AG09309 (cell line): ENCODE measurements around the gene GRIK1.

Experiments
- DNase-seq: peaks from one replicate; pipeline ENCODE4 v3.0.0-alpha.2; 2010; ENCODE audit warnings: low read depth
- H3K4me3 ChIP-seq: 2 replicates; pipeline ENCODE4 v1.5.1; 2011; ENCODE audit warnings: mild to moderate bottlenecking, low read depth, low read length, moderate library complexity; ENCODE audit not compliant: control insufficient read depth
- TF ChIP-seq, protein P1 (sequence below): IDR thresholded peaks from 2 replicates; pipeline ENCODE4 v1.5.1; 2011; ENCODE audit warnings: mild to moderate bottlenecking, low read depth, low read length, inconsistent platforms; ENCODE audit not compliant: insufficient read depth, control insufficient read depth; ENCODE audit errors: missing control alignments

The GRIK1 gene

GRCh38 chr21:29933088-29933487 lies 6.7 kb downstream of the GRIK1 start:
- DNase-seq = no peak
- no peak overlapping the region for H3K4me3 ChIP-seq
- TF ChIP-seq, protein P1, sequence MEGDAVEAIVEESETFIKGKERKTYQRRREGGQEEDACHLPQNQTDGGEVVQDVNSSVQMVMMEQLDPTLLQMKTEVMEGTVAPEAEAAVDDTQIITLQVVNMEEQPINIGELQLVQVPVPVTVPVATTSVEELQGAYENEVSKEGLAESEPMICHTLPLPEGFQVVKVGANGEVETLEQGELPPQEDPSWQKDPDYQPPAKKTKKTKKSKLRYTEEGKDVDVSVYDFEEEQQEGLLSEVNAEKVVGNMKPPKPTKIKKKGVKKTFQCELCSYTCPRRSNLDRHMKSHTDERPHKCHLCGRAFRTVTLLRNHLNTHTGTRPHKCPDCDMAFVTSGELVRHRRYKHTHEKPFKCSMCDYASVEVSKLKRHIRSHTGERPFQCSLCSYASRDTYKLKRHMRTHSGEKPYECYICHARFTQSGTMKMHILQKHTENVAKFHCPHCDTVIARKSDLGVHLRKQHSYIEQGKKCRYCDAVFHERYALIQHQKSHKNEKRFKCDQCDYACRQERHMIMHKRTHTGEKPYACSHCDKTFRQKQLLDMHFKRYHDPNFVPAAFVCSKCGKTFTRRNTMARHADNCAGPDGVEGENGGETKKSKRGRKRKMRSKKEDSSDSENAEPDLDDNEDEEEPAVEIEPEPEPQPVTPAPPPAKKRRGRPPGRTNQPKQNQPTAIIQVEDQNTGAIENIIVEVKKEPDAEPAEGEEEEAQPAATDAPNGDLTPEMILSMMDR = no peak

GRCh38 chr21:29928537-29928936 lies 11.3 kb downstream of the GRIK1 start:
- TF ChIP-seq, protein P1 = no peak
- DNase-seq = no peak

DNA sequence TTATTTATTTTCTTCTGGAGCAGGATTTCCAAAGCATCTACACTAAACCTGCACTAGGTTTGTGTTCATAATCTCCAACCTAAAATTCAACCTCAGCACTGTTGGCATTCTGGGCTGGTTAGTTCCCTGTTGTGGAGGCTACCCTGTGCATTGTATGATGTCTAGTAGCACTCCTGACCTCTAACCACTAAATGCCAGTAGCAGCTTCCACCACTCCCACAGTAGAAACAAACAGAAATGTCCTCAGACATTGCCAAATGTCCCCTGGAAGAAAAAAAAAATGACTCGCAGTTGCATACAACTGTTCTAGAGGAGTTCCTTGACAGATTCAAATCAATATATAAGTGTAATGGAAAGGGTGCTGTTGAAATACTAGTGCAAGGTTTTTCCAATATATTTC lies 18.9 kb downstream of the GRIK1 start:
- DNase-seq = no peak
- TF ChIP-seq, protein P1 = no peak
- H3K4me3 ChIP-seq = no peak overlapping the region

More at GRCh38 chr21:29928537-29928936, 11.3 kb downstream of the GRIK1 start:
- H3K4me3 ChIP-seq = no peak overlapping the region

DNA sequence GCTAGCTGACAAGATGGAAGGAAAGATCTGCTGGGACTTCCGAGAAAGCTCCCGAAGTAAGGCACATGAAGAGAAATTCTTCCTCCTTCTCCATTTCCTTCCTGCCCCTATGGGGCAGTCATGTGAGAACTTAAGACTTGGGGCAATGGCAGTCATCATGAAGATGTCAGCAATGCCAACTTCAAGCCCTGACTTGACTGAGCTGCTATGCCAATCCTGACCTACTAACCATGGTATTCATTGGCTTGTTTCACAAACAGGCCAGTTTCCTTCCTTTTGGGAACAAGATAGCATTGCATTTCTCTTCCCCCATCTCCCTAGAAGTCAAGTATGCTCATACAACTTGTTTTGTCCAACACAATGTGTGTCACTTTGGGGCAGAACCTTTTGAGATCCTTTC lies 25.5 kb downstream of the GRIK1 start:
- TF ChIP-seq, protein P1 = no peak
- H3K4me3 ChIP-seq = no peak overlapping the region
- no peak for DNase-seq

DNA sequence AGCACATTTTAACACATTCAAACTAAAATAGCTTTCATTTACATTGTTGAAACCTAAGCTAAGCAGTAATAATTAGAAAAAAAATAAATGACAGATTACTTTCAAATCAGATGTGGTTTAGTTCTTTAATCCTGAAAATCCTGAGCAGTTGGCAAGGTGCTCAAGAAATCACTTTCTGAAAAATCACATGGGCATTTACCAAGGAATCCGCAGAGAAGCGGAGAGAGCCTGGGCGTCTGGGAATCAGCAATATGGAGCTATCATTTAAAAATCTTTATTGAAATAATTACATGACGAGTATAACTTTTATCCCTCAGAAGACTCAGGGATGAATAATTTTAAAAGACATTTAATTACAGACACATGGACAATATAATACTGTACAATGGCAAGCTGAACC lies 30.2 kb downstream of the GRIK1 start:
- TF ChIP-seq, protein P1 = no peak
- no peak overlapping the region for H3K4me3 ChIP-seq
- DNase-seq = no peak

DNA sequence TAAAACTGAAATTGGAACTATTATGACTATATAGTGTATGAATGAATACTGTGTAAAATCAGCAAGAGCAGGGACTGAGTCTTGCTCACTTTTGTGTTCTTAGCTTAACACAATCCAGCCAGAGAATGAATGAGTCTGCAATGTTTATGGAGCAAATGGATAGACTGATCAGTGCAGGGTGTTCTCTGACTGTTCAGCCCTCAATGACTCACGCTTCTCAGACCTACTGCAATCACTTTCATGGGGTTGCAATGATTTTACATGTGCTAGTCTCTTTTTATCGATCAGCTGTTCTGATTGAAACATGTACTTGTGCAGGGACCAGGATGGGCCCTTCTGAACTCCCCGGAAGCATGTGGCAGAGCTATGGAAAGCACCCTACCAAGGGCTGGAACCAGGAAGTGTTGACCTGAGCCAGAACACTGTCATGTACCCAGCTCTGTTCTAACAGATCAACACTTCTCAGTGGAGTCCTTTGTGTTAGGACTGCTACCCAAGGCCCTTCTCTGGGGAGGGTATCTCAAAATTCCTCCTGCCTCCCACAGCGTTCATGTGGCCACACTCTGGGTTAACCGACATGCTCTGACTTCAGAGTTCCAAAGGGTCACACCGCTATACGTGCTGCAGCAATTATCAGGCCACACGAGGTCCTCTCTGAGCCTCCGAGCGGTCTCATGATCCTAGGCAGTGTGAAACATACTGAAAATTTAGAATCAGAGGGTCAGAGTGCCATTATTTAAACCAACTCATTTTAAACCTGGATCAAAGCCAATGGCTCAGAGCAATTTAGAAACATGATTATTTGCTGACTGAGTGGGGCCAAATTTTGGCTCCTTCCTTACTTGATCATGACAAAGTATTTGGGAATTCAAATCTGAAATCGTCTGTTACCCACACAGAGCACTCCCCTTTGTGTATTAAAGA lies 35.2 kb downstream of the GRIK1 start:
- no peak overlapping the region for H3K4me3 ChIP-seq
- TF ChIP-seq, protein P1 = no peak
- no peak for DNase-seq

- DNase-seq = no peak
- TF ChIP-seq, protein P1 = no peak
- no peak overlapping the region for H3K4me3 ChIP-seq
Measured at GRCh38 chr21:29896884-29897283, 42.9 kb downstream of the GRIK1 start.
